H1 (cell line): ENCODE measurements around the gene GPR162. TPM values are rescaled to one million over a fixed set of nuclear protein-coding genes. Genes with fewer than 3 reads are reported as not detected.
A peak's percentile ranks its signal among the peaks of the same experiment; 100 is the strongest.

ENCODE experiments used
- CTCF ChIA-PET: fragments of 300-600 bp; sonication (Branson Sonifier 250); formaldehyde crosslinking; loops from one replicate; lab custom pipeline; 2021; ENCODE audit not compliant: partially characterized antibody; lab: Charles Lee
- POLR2A ChIA-PET: fragments of 300-600 bp; sonication (Branson Sonifier 250); formaldehyde crosslinking; loops from one replicate; lab custom pipeline; 2021; ENCODE audit warnings: inconsistent platforms; ENCODE audit not compliant: partially characterized antibody; lab: Charles Lee
- DNase-seq, 2 experiments: peaks; one replicate each; pipeline versions ENCODE4 v3.0.0 to v3.0.0-alpha.2; 2010 to 2022; ENCODE audit warnings: low spot score in 2 of 2, low read depth in 1 of 2, mixed read lengths in 1 of 2
- FAIRE-seq: peaks from 2 replicates; lab custom pipeline; 2011; peaks lifted over from hg19 to GRCh38; lab: Jason Lieb, UNC
- H2AFZ ChIP-seq: 2 replicates; pipeline ENCODE4 v1.8.1; 2012; ENCODE audit warnings: low read length, inconsistent platforms
- H2AK5ac ChIP-seq: 2 replicates; pipeline ENCODE4 v1.6.1; 2013; ENCODE audit warnings: low read depth, low read length
- H2BK120ac ChIP-seq: replicated peaks from 2 replicates; pipeline ENCODE3; 2013; ENCODE audit warnings: low read depth, low read length, inconsistent platforms
- H2BK12ac ChIP-seq: 2 replicates; pipeline ENCODE4 v1.6.1; 2013; ENCODE audit warnings: low read depth, low read length
- H2BK15ac ChIP-seq: 2 replicates; pipeline ENCODE4 v1.6.1; 2013; ENCODE audit warnings: low read length
- H2BK20ac ChIP-seq: 2 replicates; pipeline ENCODE4 v1.6.1; 2013; ENCODE audit warnings: low read length
- H2BK5ac ChIP-seq: 2 replicates; pipeline ENCODE4 v1.6.1; 2013; ENCODE audit warnings: low read depth, low read length
- H3K14ac ChIP-seq: 2 replicates; pipeline ENCODE4 v1.6.1; 2013; ENCODE audit warnings: inconsistent platforms; ENCODE audit not compliant: insufficient read length
- H3K18ac ChIP-seq: 2 replicates; pipeline ENCODE4 v1.6.1; 2013; ENCODE audit warnings: low read length; ENCODE audit errors: extremely low read depth
- H3K23ac ChIP-seq: 2 replicates; pipeline ENCODE4 v1.6.1; 2013; ENCODE audit warnings: inconsistent platforms; ENCODE audit not compliant: insufficient read length
- H3K23me2 ChIP-seq: 2 replicates; pipeline ENCODE4 v1.6.1; 2013; ENCODE audit warnings: low read depth, low read length
- H3K27ac ChIP-seq: 2 replicates; pipeline ENCODE4 v1.6.1; 2011; ENCODE audit warnings: low read depth, low read length, inconsistent platforms
- H3K27me3 ChIP-seq, 4 experiments: replicated peaks in 1 of 4; 1 replicate in 1 of 4; 2 replicates in 3 of 4; pipeline versions ENCODE4 v1.6.1 to v1.8.1; 2011 to 2013; ENCODE audit warnings: low read length in 3 of 4, mild to moderate bottlenecking in 3 of 4, inconsistent platforms in 2 of 4, mixed read lengths in 2 of 4, moderate library complexity in 1 of 4; ENCODE audit not compliant: control insufficient read depth in 3 of 4, insufficient read depth in 3 of 4; ENCODE audit errors: extremely low read depth in 1 of 4
- H3K36me3 ChIP-seq, 4 experiments: 2 replicates each; pipeline versions ENCODE4 v1.6.1 to v1.8.1; 2011 to 2013; ENCODE audit warnings: mild to moderate bottlenecking in 4 of 4, low read length in 3 of 4, moderate library complexity in 2 of 4, control low read depth in 1 of 4, inconsistent platforms in 1 of 4; ENCODE audit not compliant: insufficient read depth in 4 of 4, control insufficient read depth in 2 of 4
- H3K4ac ChIP-seq: replicated peaks from 2 replicates; pipeline ENCODE3; 2013; ENCODE audit warnings: low read length, low read depth, mixed read lengths, inconsistent platforms; ENCODE audit not compliant: insufficient read length
- H3K4me1 ChIP-seq, 4 experiments: replicated peaks in 1 of 4; 1 replicate in 1 of 4; 2 replicates in 3 of 4; pipeline versions ENCODE4 v1.6.1 to v1.8.1; 2011 to 2013; ENCODE audit warnings: low read length in 3 of 4, inconsistent platforms in 2 of 4, mixed read lengths in 1 of 4; ENCODE audit not compliant: insufficient read depth in 4 of 4, control insufficient read depth in 3 of 4
- H3K4me2 ChIP-seq, 2 experiments: 2 replicates each; pipeline versions ENCODE4 v1.6.1 to v1.8.1; 2011 to 2013; ENCODE audit warnings: low read depth in 2 of 2, low read length in 2 of 2, control low read depth in 1 of 2, inconsistent platforms in 1 of 2, mild to moderate bottlenecking in 1 of 2; ENCODE audit not compliant: insufficient read depth in 1 of 2
- H3K4me3 ChIP-seq, 4 experiments: fragments of 200-600, 300-600 bp in 1 of 4; sonication (generic), shearing (Covaris generic), sonication (Bioruptor Twin) in 1 of 4; 2 replicates each; pipeline versions ENCODE4 v1.5.1 to v1.8.1; 2011 to 2016; ENCODE audit warnings: low read length in 4 of 4, low read depth in 3 of 4, control low read depth in 2 of 4, inconsistent platforms in 2 of 4, mild to moderate bottlenecking in 2 of 4, mixed read lengths in 1 of 4, moderate library complexity in 1 of 4; ENCODE audit not compliant: insufficient read depth in 2 of 4; ENCODE audit errors: extremely low read depth in 1 of 4
- H3K56ac ChIP-seq: replicated peaks from 2 replicates; pipeline ENCODE3; 2013; ENCODE audit warnings: low read depth, mild to moderate bottlenecking, mixed read lengths, low read length, inconsistent platforms; ENCODE audit not compliant: insufficient read length
- H3K79me1 ChIP-seq: 2 replicates; pipeline ENCODE4 v1.6.1; 2013; ENCODE audit warnings: low read depth, low read length, control low read depth
- H3K79me2 ChIP-seq, 2 experiments: 2 replicates each; pipeline versions ENCODE4 v1.6.1 to v1.8.1; 2012 to 2013; ENCODE audit warnings: low read length in 2 of 2, mild to moderate bottlenecking in 2 of 2, inconsistent platforms in 1 of 2; ENCODE audit not compliant: insufficient read depth in 2 of 2, control insufficient read depth in 1 of 2
- H3K9ac ChIP-seq, 4 experiments: replicated peaks in 1 of 4; 1 replicate in 1 of 4; 2 replicates in 3 of 4; pipeline versions ENCODE4 v1.6.1 to v1.8.1; 2011 to 2013; ENCODE audit warnings: low read depth in 3 of 4, low read length in 3 of 4, control low read depth in 2 of 4, mild to moderate bottlenecking in 2 of 4, moderate library complexity in 2 of 4, inconsistent platforms in 1 of 4; ENCODE audit errors: extremely low read depth in 1 of 4
- H3K9me3 ChIP-seq, 2 experiments: 2 replicates each; pipeline versions ENCODE4 v1.6.1 to v1.8.1; 2012 to 2013; ENCODE audit warnings: mild to moderate bottlenecking in 2 of 2, moderate library complexity in 2 of 2, control low read depth in 1 of 2, inconsistent platforms in 1 of 2, low read depth in 1 of 2, low read length in 1 of 2, mixed read lengths in 1 of 2; ENCODE audit not compliant: insufficient read depth in 2 of 2
- H4K20me1 ChIP-seq, 2 experiments: replicated peaks in 1 of 2; 2 replicates each; pipeline versions ENCODE3 to v1.8.1; 2011 to 2013; ENCODE audit warnings: inconsistent platforms in 2 of 2, low read length in 2 of 2, mild to moderate bottlenecking in 1 of 2; ENCODE audit not compliant: insufficient read depth in 2 of 2, control insufficient read depth in 1 of 2
- H4K5ac ChIP-seq: 2 replicates; pipeline ENCODE4 v1.6.1; 2013; ENCODE audit warnings: low read length, low read depth, mixed read lengths, inconsistent platforms; ENCODE audit not compliant: insufficient read length
- H4K8ac ChIP-seq: 2 replicates; pipeline ENCODE4 v1.8.0; 2013; ENCODE audit warnings: mild to moderate bottlenecking, moderate library complexity, low read length, inconsistent platforms; ENCODE audit not compliant: insufficient read depth; ENCODE audit errors: extremely low read depth
- H4K91ac ChIP-seq: replicated peaks from 2 replicates; pipeline ENCODE3; 2013; ENCODE audit warnings: low read length, mixed read lengths, inconsistent platforms; ENCODE audit not compliant: insufficient read length
- E2F6 ChIP-seq: IDR thresholded peaks from 2 replicates; pipeline ENCODE4 v1.6.1; 2012; ENCODE audit warnings: inconsistent platforms
- EP300 ChIP-seq, 2 experiments: IDR thresholded peaks; 1 replicate in 1 of 2; 2 replicates in 1 of 2; pipeline ENCODE4 v1.6.1; 2011 to 2012; ENCODE audit warnings: low read depth in 2 of 2, low read length in 2 of 2, mild to moderate bottlenecking in 2 of 2, borderline replicate concordance in 1 of 2, inconsistent platforms in 1 of 2, moderate library complexity in 1 of 2
- KDM5A ChIP-seq: fragments of 200-600 bp; IDR thresholded peaks from 2 replicates; pipeline ENCODE4 v1.7.1; 2012; ENCODE audit warnings: mild to moderate bottlenecking, low read length, inconsistent platforms, mixed read lengths
- MAX ChIP-seq: IDR thresholded peaks from 2 replicates; pipeline ENCODE4 v1.6.1; 2012; ENCODE audit warnings: inconsistent platforms
- POLR2AphosphoS5 ChIP-seq: IDR thresholded peaks from 2 replicates; pipeline ENCODE4 v1.6.1; 2011; ENCODE audit warnings: low read depth, low read length
- TAF1 ChIP-seq: IDR thresholded peaks from 2 replicates; pipeline ENCODE4 v1.6.1; 2011; ENCODE audit warnings: mild to moderate bottlenecking, low read depth, low read length
- TBP ChIP-seq: IDR thresholded peaks from 2 replicates; pipeline ENCODE4 v1.6.1; 2011; ENCODE audit warnings: low read depth, low read length, improper control_type of control experiment
- USF2 ChIP-seq: IDR thresholded peaks from 2 replicates; pipeline ENCODE4 v1.6.1; 2011; ENCODE audit warnings: low read length, improper control_type of control experiment
- WGBS, 2 experiments: shearing (Covaris generic) in 1 of 2; methylation state at CpG; one replicate each; pipeline versions ENCODE4 v1.1.6 to v1.1.7; 2013 to 2015; ENCODE audit warnings: low lambda C conversion rate in 2 of 2, mixed read lengths in 2 of 2, inconsistent platforms in 1 of 2, low coverage in 1 of 2, missing lambda C conversion rate in 1 of 2; ENCODE audit not compliant: insufficient replicate concordance in 2 of 2, insufficient coverage in 1 of 2, insufficient read length in 1 of 2; ENCODE audit errors: extremely low coverage in 1 of 2, missing lambda C conversion rate in 1 of 2; 5-methylcytosine and 5-hydroxymethylcytosine counted together
- polyA plus RNA-seq, 7 experiments: library from polyadenylated mRNA; depleted of rRNA in 3 of 7; stranded (reverse) in 5 of 7; unstranded in 2 of 7; fragments of >200 nt in 5 of 7; fragments of 200-250 nt in 2 of 7; gene quantifications; 1 replicate in 5 of 7; 2 replicates in 1 of 7; 4 replicates in 1 of 7; pipeline versions ENCODE4 v1.2.1 to v1.2.3, GENCODE V29; 2011 to 2013; ENCODE audit warnings: missing spikeins in 2 of 7, mixed read lengths in 2 of 7
- total RNA-seq: library from RNA; stranded (reverse); fragmentation: NEBNext Ultra II Directional; extraction: Animal tissue kit (Norgen Biotek cat#: 25700); gene quantifications from 2 replicates; pipeline ENCODE4 v1.2.1, GENCODE V29; 2021

GPR162 gene
- total and polyA plus RNA-seq, 2 of the 8 experiments (the other 6 are each of a cell fraction or from before 2014, with no cell fraction given) = 7.3 to 8.8 TPM

GRCh38 chr12:6818222-6818621 lies 3.4 kb upstream of the GPR162 start:
- H3K9ac ChIP-seq = no peak overlapping the region
- H3K9me3 ChIP-seq = peaks cover 0 to 2% of the 10 kb centered on the region in 2 experiments; a peak in 1 of 4 replicates
- H3K4me3 ChIP-seq = peak overlapping the region in 3 of 4 experiments; percentile 27 to 46 (median 27); a peak in 5 of 8 replicates
- H3K4ac ChIP-seq = no peak overlapping the region
- peaks cover 0 to 6% of the 10 kb centered on the region in 2 experiments for H4K20me1 ChIP-seq
- POLR2A ChIA-PET = interaction anchor here (1.1 to 27.1 kb wide), 9 partner anchors 10 to 58 kb away, joined by 3 to 388 read pairs (median 4); partner anchors contain the start of genes CDCA3, GNB3, P3H3 and PTMS
- H3K18ac ChIP-seq = peak overlapping the region; percentile 80; the same call in 1 of the 2 replicates
- H4K5ac ChIP-seq = peak overlapping the region; percentile 55
- no peak overlapping the region for H3K23ac ChIP-seq
- peak in 1 of 2 experiments; percentile 77 for DNase-seq
- H2BK120ac ChIP-seq = no peak overlapping the region
- peaks cover 20% of the 10 kb centered on the region for H3K23me2 ChIP-seq
- H3K36me3 ChIP-seq = no peaks in the 10 kb centered on the region; a peak in 1 of 8 replicates
- peak overlapping the region; percentile 100 for H2AK5ac ChIP-seq
- peak overlapping the region; percentile 75; the same call in 1 of the 2 replicates for H2BK20ac ChIP-seq
- H3K27ac ChIP-seq = no peak overlapping the region
- no peaks in the 10 kb centered on the region for H3K79me2 ChIP-seq
- H3K27me3 ChIP-seq = peaks cover 0 to 6% (median 1%) of the 10 kb centered on the region in 4 experiments; a peak in 4 of 7 replicates
- H3K4me1 ChIP-seq = peaks cover 4 to 46% (median 27%) of the 10 kb centered on the region in 4 experiments
- peak overlapping the region; percentile 60 for H2BK5ac ChIP-seq
- peak overlapping the region; percentile 95 for H2BK12ac ChIP-seq
- CTCF ChIA-PET = interaction anchor here (2.0 to 23.7 kb wide), 3 partner anchors 39 to 64 kb away, joined by 5 to 532 read pairs (median 296); partner anchors contain the start of genes CD4, LAG3, MLF2 and PTMS
- no peaks in the 10 kb centered on the region; the same call in 1 of the 2 replicates for H3K79me1 ChIP-seq
- H4K91ac ChIP-seq = peak overlapping the region; percentile 100
- no peak for FAIRE-seq
- H3K56ac ChIP-seq = no peak overlapping the region
- H4K8ac ChIP-seq = no peak overlapping the region; the same call in 1 of the 2 replicates
- H3K14ac ChIP-seq = no peak overlapping the region
- peak overlapping the region; percentile 53 to 94 for H3K4me2 ChIP-seq
- 41% methylated on average over 8 of the region's 10 CpGs; no CpG with 5 or more reads in 1 of the 2 experiments for WGBS, 2 experiments
- no peak overlapping the region for H2AFZ ChIP-seq
- peak overlapping the region; percentile 99; the same call in 1 of the 2 replicates for H2BK15ac ChIP-seq
- TF ChIP-seq USF2 (peak; percentile 58), EP300 (IDR thresholded peaks at IDR 0.05; ENCODE audit: borderline replicate concordance in 1 of 2, low read depth in 2 of 2, low read length in 2 of 2) (peak; percentile 4 to 56; a peak in 2 of 3 replicates), TBP (0 out of 2 replicates have a peak, but pooled peaks have one; percentile 18), POLR2AphosphoS5 (0 out of 2 replicates have a peak, but pooled peaks have one; percentile 19), MAX (peak; percentile 62; the same call in 1 of the 2 replicates), E2F6 (peak; percentile 43; the same call in 1 of the 2 replicates), TAF1 (no peak), KDM5A (no peak)
